Measurements from ENCODE around the gene PCSK4. TPM values are rescaled to one million over a fixed set of nuclear protein-coding genes. Genes with fewer than 3 reads are reported as not detected.
A peak's percentile ranks its signal among the peaks of the same experiment; 100 is the strongest.

The PCSK4 gene
- total and polyA plus RNA-seq, 9 of the 15 experiments (the other 6 are each of a cell fraction or from before 2014, with no cell fraction given), result 0.01 to 9.1 (median 2.1) TPM; not detected in 1

DNA sequence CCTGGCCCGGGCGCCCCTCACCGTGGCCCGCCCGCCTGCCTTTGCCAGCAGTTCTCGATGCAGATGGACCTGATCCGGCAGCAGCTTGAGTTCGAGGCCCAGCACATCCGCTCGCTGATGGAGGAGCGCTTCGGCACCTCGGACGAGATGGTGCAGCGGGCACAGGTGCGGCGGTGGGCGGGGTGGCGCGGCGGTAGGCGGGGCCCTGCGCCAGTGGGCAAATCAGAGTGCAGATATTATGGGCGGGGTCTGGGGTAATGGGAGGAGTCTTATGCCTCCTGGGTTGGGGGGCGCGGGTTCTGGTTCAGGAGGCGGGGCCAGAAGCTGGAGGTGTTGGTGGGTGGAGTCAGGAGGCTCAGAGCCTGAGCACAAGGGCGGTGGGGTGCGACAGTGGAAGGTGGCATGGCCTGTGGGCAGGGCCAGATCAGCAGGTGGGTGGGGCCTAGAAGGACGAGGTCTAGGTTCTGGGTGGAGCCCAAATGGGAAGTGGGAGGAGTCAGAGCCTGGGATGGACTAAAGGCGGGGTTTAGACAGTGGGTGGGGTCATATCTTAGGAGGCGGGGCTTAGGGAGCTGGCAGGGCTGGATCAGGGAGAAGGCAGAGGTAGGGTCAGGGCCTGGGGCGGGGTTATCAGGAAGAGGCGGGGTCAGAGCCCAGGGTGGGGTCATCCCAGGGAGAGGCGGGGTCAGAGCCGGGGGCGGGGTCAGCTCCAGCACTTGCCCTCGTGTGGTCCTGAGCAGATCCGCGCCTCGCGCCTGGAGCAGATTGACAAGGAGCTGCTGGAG is 34.6 kb downstream of the PCSK4 start:
- Histone ChIP-seq H3K4me3 (peak overlapping the region; percentile 39), H3K4me2 (ENCODE audit: insufficient read depth, low read length) (peak overlapping the region; percentile 84), H3K4me1 (replicated peaks in 1 of 2; ENCODE audit: control insufficient read depth in 2 of 2, insufficient read depth in 2 of 2, low read length in 2 of 2) (peaks cover 5 to 73% of the 10 kb centered on the region in 2 experiments; a peak in 4 of 5 replicates), H3K9ac (ENCODE audit: insufficient read depth in 1 of 2, low read depth in 2 of 2, low read length in 2 of 2) (peak overlapping the region in 1 of 2 experiments; percentile 82; a peak in 2 of 4 replicates), H3K9me1 (ENCODE audit: control insufficient read depth, insufficient read depth, low read length) (peaks cover 7% of the 10 kb centered on the region), H2AFZ (ENCODE audit: low read depth, low read length) (peak overlapping the region; percentile 92), H4K20me1 (replicated peaks; ENCODE audit: control insufficient read depth, insufficient read depth, low read length) (peaks cover 26% of the 10 kb centered on the region), H3K36me3 (ENCODE audit: control insufficient read depth, insufficient read depth, low read length) (peaks cover 6% of the 10 kb centered on the region; the same call in 1 of the 3 replicates), H3K27ac (ENCODE audit: extremely low read depth, low read depth, low read length) (no peak overlapping the region), H3K27me3 (ENCODE audit: control insufficient read depth in 2 of 2, insufficient read depth in 2 of 2, low read length in 2 of 2) (peaks cover 0 to 9% of the 10 kb centered on the region in 2 experiments; a peak in 1 of 5 replicates), H3K79me2 (ENCODE audit: control insufficient read depth, insufficient read depth, low read length) (no peaks in the 10 kb centered on the region), H3K9me3 (replicated peaks; ENCODE audit: control insufficient read depth, insufficient read depth, low read depth, low read length) (no peaks in the 10 kb centered on the region)
- ChIA-PET POLR2A (interaction anchor here (0.6 to 3.1 kb wide), 13 partner anchors 9 to 327 kb away, joined by 3 to 10 read pairs (median 6); no protein-coding TSS in a partner anchor), CTCF (ENCODE audit: low intra/inter-chr PET ratio) (no interaction called here)
- FAIRE-seq (peak; percentile 99), DNase-seq (ENCODE audit: extremely low read depth in 1 of 4, low spot score in 3 of 4) (peak; percentile 92 to 98 (median 97)), ATAC-seq (peak; percentile 92)
- intact Hi-C loops (cut with micrococcal nuclease), result loop anchor here (5.0 kb wide), 1 partner anchor 57 kb away; the partner anchor contains the start of gene ADAMTSL5
- WGBS (ENCODE audit: insufficient coverage, low coverage, missing lambda C conversion rate), result 3% methylated on average over 23 of the region's 42 CpGs
- in situ Hi-C loops (cut with MboI), result loop anchor here (5.0 kb wide), 1 partner anchor 52 kb away; no protein-coding TSS in a partner anchor
- BruUV-seq (replicated peaks), result no TSS peak
- peak; percentile 60; the same call in 1 of the 2 replicates for TF ChIP-seq POLR2A (conservative IDR thresholded peaks at IDR 0.05)
- 0 out of 2 replicates have a peak, but pooled peaks have one; percentile 16 for TF ChIP-seq ATF7 (IDR thresholded peaks at IDR 0.05)
- TF ChIP-seq, protein P1, sequence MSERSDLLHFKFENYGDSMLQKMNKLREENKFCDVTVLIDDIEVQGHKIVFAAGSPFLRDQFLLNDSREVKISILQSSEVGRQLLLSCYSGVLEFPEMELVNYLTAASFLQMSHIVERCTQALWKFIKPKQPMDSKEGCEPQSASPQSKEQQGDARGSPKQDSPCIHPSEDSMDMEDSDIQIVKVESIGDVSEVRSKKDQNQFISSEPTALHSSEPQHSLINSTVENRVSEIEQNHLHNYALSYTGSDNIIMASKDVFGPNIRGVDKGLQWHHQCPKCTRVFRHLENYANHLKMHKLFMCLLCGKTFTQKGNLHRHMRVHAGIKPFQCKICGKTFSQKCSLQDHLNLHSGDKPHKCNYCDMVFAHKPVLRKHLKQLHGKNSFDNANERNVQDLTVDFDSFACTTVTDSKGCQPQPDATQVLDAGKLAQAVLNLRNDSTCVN (CRISPR knock-in tag; IDR thresholded peaks at IDR 0.05), result peak; percentile 68; the same call in 1 of the 2 replicates
- TF ChIP-seq ETV5 (CRISPR knock-in tag; IDR thresholded peaks at IDR 0.05; ENCODE audit: low read depth), result 0 out of 2 replicates have a peak, but pooled peaks have one; percentile 48
- TF ChIP-seq RBM39 (optimal IDR thresholded peaks at IDR 0.05; ENCODE audit: low read depth, low read length), result no peak
- TF ChIP-seq SPI1 (IDR thresholded peaks at IDR 0.05; ENCODE audit: borderline replicate concordance, low read depth, low read length), result peak; percentile 90
- TF ChIP-seq CREB1 (IDR thresholded peaks at IDR 0.05), result 0 out of 2 replicates have a peak, but pooled peaks have one; percentile 10
- TF ChIP-seq CREB1 (CRISPR knock-in tag; IDR thresholded peaks at IDR 0.05), result peak; percentile 18; the same call in 1 of the 2 replicates
- peak; percentile 74 for TF ChIP-seq HMGN3 (IDR thresholded peaks at IDR 0.05; ENCODE audit: borderline replicate concordance, extremely low read depth, insufficient read length, low read depth, low read length)
- TF ChIP-seq, protein P2, sequence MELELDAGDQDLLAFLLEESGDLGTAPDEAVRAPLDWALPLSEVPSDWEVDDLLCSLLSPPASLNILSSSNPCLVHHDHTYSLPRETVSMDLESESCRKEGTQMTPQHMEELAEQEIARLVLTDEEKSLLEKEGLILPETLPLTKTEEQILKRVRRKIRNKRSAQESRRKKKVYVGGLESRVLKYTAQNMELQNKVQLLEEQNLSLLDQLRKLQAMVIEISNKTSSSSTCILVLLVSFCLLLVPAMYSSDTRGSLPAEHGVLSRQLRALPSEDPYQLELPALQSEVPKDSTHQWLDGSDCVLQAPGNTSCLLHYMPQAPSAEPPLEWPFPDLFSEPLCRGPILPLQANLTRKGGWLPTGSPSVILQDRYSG (tag; conservative IDR thresholded peaks at IDR 0.05; ENCODE audit: low read depth), result no peak
- peak; percentile 83 to 89 for TF ChIP-seq E2F6 (IDR thresholded peaks at IDR 0.05; ENCODE audit: borderline replicate concordance in 1 of 2, extremely low read depth in 1 of 2, insufficient read depth in 1 of 2, insufficient read length in 1 of 2, low read depth in 1 of 2, low read length in 1 of 2, poor library complexity in 1 of 2, severe bottlenecking in 1 of 2)
- peak; percentile 70 for TF ChIP-seq SUPT5H (IDR thresholded peaks at IDR 0.05)
- TF ChIP-seq RBM22 (IDR thresholded peaks at IDR 0.05; ENCODE audit: low read depth, low read length, poor library complexity, severe bottlenecking), result peak; percentile 92
- TF ChIP-seq NFE2L1 (tag; IDR thresholded peaks at IDR 0.05; ENCODE audit: borderline replicate concordance, low read depth), result no peak
- peak; percentile 37; the same call in 1 of the 2 replicates for TF ChIP-seq MAX (CRISPR knock-in tag; IDR thresholded peaks at IDR 0.05)
